GM12878 (cell line): ENCODE measurements around the gene JPH4. TPM values are rescaled to one million over a fixed set of nuclear protein-coding genes. Genes with fewer than 3 reads are reported as not detected.

Experiments
- ATAC-seq: fragments of 200-7000 bp; cut with Tn5 transposase; 3 replicates; pipeline ENCODE4 v1.9.1; 2020; ENCODE audit warnings: mild to moderate bottlenecking, moderate library complexity
- BruUV-seq: library from RNA; stranded (reverse); fragments of 400-500 nt; replicated peaks from 2 replicates; lab custom pipeline; 2021; lab: Mats Ljungman, UMichigan
- CTCF ChIA-PET: fragments of 300-600 bp; sonication (Branson Sonifier 250); formaldehyde crosslinking; extraction: SDS; loops from one replicate; lab custom pipeline; 2021; ENCODE audit warnings: inconsistent platforms; lab: Yijun Ruan, JAX
- POLR2A ChIA-PET: fragments of 350-600 bp; formaldehyde crosslinking; extraction: SDS; loops from one replicate; lab custom pipeline; 2021; ENCODE audit warnings: inconsistent platforms; lab: Charles Lee
- RAD21 ChIA-PET: fragments of 300-600 bp; sonication (Branson Sonifier 250); formaldehyde crosslinking; loops from one replicate; lab custom pipeline; 2023; ENCODE audit warnings: antibody characterized with exemption; ENCODE audit not compliant: unreplicated experiment; lab: Charles Lee
- SMC1A ChIA-PET: fragments of 300-600 bp; sonication (Branson Sonifier 250); formaldehyde crosslinking; loops from one replicate; lab custom pipeline; 2023; ENCODE audit not compliant: unreplicated experiment, uncharacterized antibody; lab: Charles Lee
- DNase-seq: peaks from one replicate; pipeline ENCODE4 v3.0.0-alpha.2; 2011; ENCODE audit warnings: low read depth, low spot score
- FAIRE-seq: peaks from 3 replicates; lab custom pipeline; 2011; peaks lifted over from hg19 to GRCh38; lab: Jason Lieb, UNC
- H2AFZ ChIP-seq: 2 replicates; pipeline ENCODE4 v1.6.0; 2011; ENCODE audit warnings: low read depth, low read length, control low read depth; ENCODE audit not compliant: control insufficient read depth
- H3K27ac ChIP-seq: 2 replicates; pipeline ENCODE4 v1.5.1; 2011; ENCODE audit warnings: control low read depth; ENCODE audit not compliant: control insufficient read depth, insufficient read depth
- H3K27me3 ChIP-seq, 2 experiments: replicated peaks in 1 of 2; 2 replicates each; pipeline versions ENCODE4 v1.6.0 to v1.6.1; 2011; ENCODE audit warnings: low read length in 1 of 2; ENCODE audit not compliant: control insufficient read depth in 2 of 2, insufficient read depth in 2 of 2
- H3K36me3 ChIP-seq, 2 experiments: 2 replicates each; pipeline ENCODE4 v1.5.1; 2011; ENCODE audit warnings: low read length in 1 of 2; ENCODE audit not compliant: control insufficient read depth in 2 of 2, insufficient read depth in 2 of 2
- H3K4me1 ChIP-seq: 2 replicates; pipeline ENCODE4 v1.6.1; 2011; ENCODE audit warnings: mild to moderate bottlenecking, low read length, moderate library complexity, mixed read lengths; ENCODE audit not compliant: control insufficient read depth, insufficient read depth
- H3K4me2 ChIP-seq: 2 replicates; pipeline ENCODE4 v1.6.0; 2011; ENCODE audit warnings: control low read depth; ENCODE audit not compliant: control insufficient read depth, insufficient read depth
- H3K4me3 ChIP-seq: fragments of 200-600 bp; sonication (generic); 2 replicates; pipeline ENCODE4 v1.5.1; 2016
- H3K79me2 ChIP-seq: 2 replicates; pipeline ENCODE4 v1.6.0; 2011; ENCODE audit warnings: low read length; ENCODE audit not compliant: control insufficient read depth, insufficient read depth
- H3K9ac ChIP-seq: 2 replicates; pipeline ENCODE4 v1.8.0; 2011; ENCODE audit warnings: low read length, control low read depth, mixed read lengths; ENCODE audit not compliant: control insufficient read depth, insufficient read depth
- H3K9me3 ChIP-seq: replicated peaks from 3 replicates; pipeline ENCODE4 v1.5.1; 2011; ENCODE audit warnings: mild to moderate bottlenecking, low read length; ENCODE audit not compliant: control insufficient read depth, insufficient read depth
- H4K20me1 ChIP-seq: 2 replicates; pipeline ENCODE4 v1.6.0; 2011; ENCODE audit not compliant: control insufficient read depth, insufficient read depth
- CBX3 ChIP-seq: fragments of 200-600 bp; sonication (generic); IDR thresholded peaks from 2 replicates; pipeline ENCODE4 v1.6.1; 2016; ENCODE audit warnings: low read depth, borderline replicate concordance
- EED ChIP-seq: sonication (generic); IDR thresholded peaks from 2 replicates; pipeline ENCODE4 v1.6.1; 2016; ENCODE audit warnings: antibody characterized with exemption, low read depth
- ETV6 ChIP-seq, 2 experiments: fragments of 450-650 bp in 1 of 2; IDR thresholded peaks in 1 of 2; conservative IDR thresholded peaks in 1 of 2; 2 replicates each; pipeline ENCODE4 v1.6.1; 2014; ENCODE audit warnings: antibody characterized with exemption in 1 of 2, borderline replicate concordance in 1 of 2, low read depth in 1 of 2, mild to moderate bottlenecking in 1 of 2, moderate library complexity in 1 of 2
- HSF1 ChIP-seq: fragments of 150-350 bp; IDR thresholded peaks from 2 replicates; pipeline ENCODE4 v1.6.1; 2014; ENCODE audit warnings: mild to moderate bottlenecking, low read depth, low read length
- IRF4 ChIP-seq: IDR thresholded peaks from 2 replicates; pipeline ENCODE4 v1.6.1; 2011; ENCODE audit warnings: low read depth, low read length
- JUNB ChIP-seq: IDR thresholded peaks from 2 replicates; pipeline ENCODE4 v1.6.1; 2016; ENCODE audit warnings: antibody characterized with exemption, mild to moderate bottlenecking
- JUND ChIP-seq: IDR thresholded peaks from 2 replicates; pipeline ENCODE4 v1.6.1; 2012; ENCODE audit warnings: low read depth, mild to moderate bottlenecking, low read length, improper control_type of control experiment, moderate library complexity
- LARP7 ChIP-seq: fragments of 450-650 bp; IDR thresholded peaks from 2 replicates; pipeline ENCODE4 v1.6.1; 2017; ENCODE audit warnings: mild to moderate bottlenecking
- MEF2B ChIP-seq: fragments of 450-650 bp; IDR thresholded peaks from 2 replicates; pipeline ENCODE4 v1.6.1; 2018; ENCODE audit warnings: mild to moderate bottlenecking, moderate library complexity; ENCODE audit not compliant: partially characterized antibody, poor library complexity, severe bottlenecking
- NFYA ChIP-seq: IDR thresholded peaks from 2 replicates; pipeline ENCODE4 v1.6.1; 2011; ENCODE audit warnings: low read depth, mild to moderate bottlenecking, low read length, improper control_type of control experiment, borderline replicate concordance
- PAX8 ChIP-seq: fragments of 450-650 bp; IDR thresholded peaks from 2 replicates; pipeline ENCODE4 v1.6.1; 2017; ENCODE audit warnings: mild to moderate bottlenecking, moderate library complexity
- SIN3A ChIP-seq: IDR thresholded peaks from 2 replicates; pipeline ENCODE4 v1.6.1; 2012; ENCODE audit warnings: low read depth, low read length, improper control_type of control experiment
- SP1 ChIP-seq: IDR thresholded peaks from one replicate; pipeline ENCODE4 v1.6.1; 2011; ENCODE audit warnings: low read depth, low read length
- STAT3 ChIP-seq: IDR thresholded peaks from 2 replicates; pipeline ENCODE4 v1.6.1; 2011; ENCODE audit warnings: low read depth, low read length, improper control_type of control experiment
- SUZ12 ChIP-seq: fragments of 200-600 bp; sonication (generic); IDR thresholded peaks from one replicate; pipeline ENCODE4 v1.6.1; 2018; ENCODE audit warnings: antibody characterized with exemption, mild to moderate bottlenecking; ENCODE audit not compliant: unreplicated experiment
- YBX1 ChIP-seq: fragments of 450-650 bp; IDR thresholded peaks from 2 replicates; pipeline ENCODE4 v1.6.1; 2016; ENCODE audit warnings: antibody characterized with exemption
- ZBTB40 ChIP-seq: fragments of 450-650 bp; IDR thresholded peaks from 2 replicates; pipeline ENCODE4 v1.6.1; 2016; ENCODE audit warnings: mild to moderate bottlenecking, moderate library complexity, borderline replicate concordance
- WGBS: methylation state at CpG from one replicate; pipeline ENCODE4 v1.1.6; 2016; ENCODE audit warnings: low lambda C conversion rate; ENCODE audit not compliant: insufficient replicate concordance, insufficient coverage; ENCODE audit errors: missing lambda C conversion rate; 5-methylcytosine and 5-hydroxymethylcytosine counted together
- in situ Hi-C: fragments of 300-500 bp; cut with MboI; formaldehyde crosslinking; loops from 9 replicates; pipeline ENCODE4 v1.14.3; 2018; ENCODE audit warnings: mixed read lengths
- intact Hi-C: fragments of 100-400 bp; cut with micrococcal nuclease; formaldehyde crosslinking; loops from one replicate; pipeline ENCODE4 v1.14.2; 2022; ENCODE audit not compliant: unreplicated experiment
- polyA plus RNA-seq, 11 experiments: library from polyadenylated mRNA; depleted of rRNA in 4 of 11; unstranded in 6 of 11; stranded (reverse) in 5 of 11; fragments of >200 nt; fragmentation: Nextera tagmentation in 4 of 11; fragmentation: Illumina TruSeq in 1 of 11; extraction: Ambion mirVana in 4 of 11; extraction: Trizol in 1 of 11; gene quantifications; 1 replicate in 1 of 11; 2 replicates in 10 of 11; pipeline versions ENCODE4 v1.2.1 to v1.2.3, GENCODE V29; 2011 to 2016; ENCODE audit warnings: inconsistent platforms in 2 of 11, missing spikeins in 2 of 11, low read depth in 1 of 11
- total RNA-seq, 4 experiments: library from RNA; depleted of rRNA in 3 of 4; stranded (reverse); fragments of >200 nt in 3 of 4; fragmentation: Illumina TruSeq in 1 of 4; extraction: Trizol in 1 of 4; gene quantifications; 2 replicates each; pipeline versions ENCODE4 v1.2.1 to v1.2.3, GENCODE V29; 2013 to 2021

JPH4 gene
- total and polyA plus RNA-seq, 10 of the 15 experiments (the other 5 are each of a cell fraction or from before 2014, with no cell fraction given): 0.48 to 10.3 (median 3.8) TPM

GRCh38 chr14:23580948-23581281 is 2.3 kb upstream of the JPH4 start:
- WGBS: 86% methylated on average over 4 of the region's 8 CpGs
- Histone ChIP-seq H3K36me3 (no peaks in the 10 kb centered on the region), H3K4me1 (peaks cover 2% of the 10 kb centered on the region; the same call in 1 of the 2 replicates), H4K20me1 (no peaks in the 10 kb centered on the region), H3K79me2 (no peaks in the 10 kb centered on the region), H3K9ac (no peak overlapping the region), H3K4me3 (no peak overlapping the region), H3K27ac (no peak overlapping the region), H3K4me2 (no peak overlapping the region), H3K9me3 (no peaks in the 10 kb centered on the region), H2AFZ (no peak overlapping the region), H3K27me3 (peaks cover 2% of the 10 kb centered on the region in 2 experiments; a peak in 2 of 4 replicates)
- no peak for TF ChIP-seq ZBTB40
- TF ChIP-seq STAT3: no peak
- no peak for TF ChIP-seq JUNB
- no peak for TF ChIP-seq HSF1
- no peak for TF ChIP-seq YBX1
- no peak for TF ChIP-seq SIN3A
- TF ChIP-seq SUZ12: no peak
- no peak for TF ChIP-seq LARP7
- no peak for TF ChIP-seq SP1
- TF ChIP-seq CBX3: no peak
- no peak for TF ChIP-seq JUND
- TF ChIP-seq ETV6 (conservative IDR thresholded peaks at IDR 0.05 in 1 of 2, IDR thresholded peaks at IDR 0.05 in 1 of 2; ENCODE audit: borderline replicate concordance in 1 of 2, low read depth in 1 of 2): no peak
- TF ChIP-seq NFYA: no peak
- TF ChIP-seq IRF4: no peak
- TF ChIP-seq PAX8: no peak
- TF ChIP-seq EED: no peak
- TF ChIP-seq MEF2B: no peak
- no TSS peak for BruUV-seq
- intact Hi-C loops (loop anchor here (10.0 kb wide), 1 partner anchor 444 kb away; no protein-coding TSS in a partner anchor), in situ Hi-C loops (no loop called here)
- ChIA-PET SMC1A (no interaction called here), RAD21 (interaction anchor here (0.9 kb wide), 1 partner anchor 26 kb away, joined by 3 read pairs; no protein-coding TSS in a partner anchor), CTCF (interaction anchor here (0.7 to 1.1 kb wide), 2 partner anchors 85 to 102 kb away, joined by 3 read pairs; no protein-coding TSS in a partner anchor), POLR2A (no interaction called here)
- FAIRE-seq (no peak), ATAC-seq (no peak), DNase-seq (no peak)
